ENCODE measurements around the gene TDRD1.
A peak's percentile ranks its signal among the peaks of the same experiment; 100 is the strongest.

Gene TDRD1

DNA sequence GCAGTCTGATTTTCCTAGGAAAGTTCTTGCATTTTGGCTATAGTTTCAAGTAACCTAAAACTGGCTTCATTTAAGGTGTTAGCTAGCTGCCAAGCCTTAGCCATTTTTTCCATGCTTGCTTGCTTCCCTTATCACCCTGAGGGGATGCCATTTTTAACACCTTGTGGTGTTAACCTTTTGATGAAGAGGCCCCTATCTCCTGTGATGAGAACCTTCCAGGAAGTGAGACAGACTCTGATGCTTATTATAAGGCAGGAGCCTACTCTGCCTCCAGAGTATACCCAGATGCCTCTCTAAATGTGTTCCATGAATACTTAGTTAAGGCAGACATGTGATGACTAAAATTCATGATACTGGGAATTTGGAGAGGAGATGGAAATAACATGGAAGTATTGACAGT is 55.0 kb downstream of the TDRD1 start:
- no peak for DNase-seq (ENCODE audit: low read depth, low spot score)

GRCh38 chr10:114239117-114239993 is 60.2 kb downstream of the TDRD1 start, which contains the start of gene VWA2:
VWA2 (plus strand) TSS chr10:114239254; CDS start chr10:114248714, 9,460 bp downstream.
- peak; percentile 28 for DNase-seq (ENCODE audit: low read depth, low spot score)

- no peak for DNase-seq (ENCODE audit: low read depth, low spot score)
Observed at GRCh38 chr10:114239994-114240345, 60.8 kb downstream of the TDRD1 start.

DNA sequence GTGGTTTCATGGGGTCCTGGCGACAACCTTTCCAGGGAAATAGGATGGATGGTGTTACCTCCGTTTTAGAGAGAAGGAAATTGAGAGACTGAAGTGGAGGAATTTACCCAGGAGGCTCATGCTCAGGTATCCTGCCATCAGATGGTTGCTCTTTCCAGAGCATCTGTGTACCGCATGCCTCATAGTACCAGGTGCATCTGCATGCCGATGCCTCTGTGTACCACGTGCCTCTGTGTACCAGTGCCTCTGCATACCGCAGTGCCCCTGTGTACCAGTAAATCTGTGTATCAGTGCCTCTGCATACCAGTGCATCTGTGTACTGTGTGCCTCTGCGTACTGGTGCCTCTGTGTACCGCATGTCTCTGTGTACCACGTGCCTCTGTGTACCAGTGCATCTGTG is 63.1 kb downstream of the TDRD1 start:
- no peak for DNase-seq (ENCODE audit: low read depth, low spot score)

- DNase-seq (ENCODE audit: low read depth, low spot score), result no peak
Observed at GRCh38 chr10:114243661-114244060, 64.5 kb downstream of the TDRD1 start.

- DNase-seq (ENCODE audit: low read depth, low spot score), result no peak
Observed at GRCh38 chr10:114244126-114244525, 65.0 kb downstream of the TDRD1 start.

GRCh38 chr10:114245121-114245791 is 66.1 kb downstream of the TDRD1 start:
- DNase-seq (ENCODE audit: low read depth, low spot score), result no peak

- DNase-seq (ENCODE audit: low read depth, low spot score), result no peak
Observed at GRCh38 chr10:114246679-114247305, 67.6 kb downstream of the TDRD1 start.

DNA sequence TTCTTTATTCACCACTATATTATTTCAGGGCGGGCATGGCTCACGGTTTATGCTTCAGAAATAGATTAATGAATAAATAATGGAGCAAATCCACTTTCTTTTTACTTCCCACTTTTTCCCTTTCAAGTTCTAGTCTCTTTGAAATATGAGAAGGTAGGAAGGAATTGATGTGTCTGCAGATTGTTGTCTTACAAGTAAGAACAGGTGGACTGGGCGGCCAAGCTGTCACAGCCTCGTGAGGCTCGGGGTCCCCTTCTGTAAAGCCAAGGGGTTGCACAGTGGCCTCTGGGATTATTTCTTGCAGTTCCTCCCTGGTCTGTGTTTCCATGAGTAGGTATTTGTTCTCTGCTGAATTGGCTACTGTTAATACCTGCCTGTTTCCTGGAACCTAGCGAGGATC is 71.1 kb downstream of the TDRD1 start:
- no peak for DNase-seq (ENCODE audit: low read depth, low spot score)

DNA sequence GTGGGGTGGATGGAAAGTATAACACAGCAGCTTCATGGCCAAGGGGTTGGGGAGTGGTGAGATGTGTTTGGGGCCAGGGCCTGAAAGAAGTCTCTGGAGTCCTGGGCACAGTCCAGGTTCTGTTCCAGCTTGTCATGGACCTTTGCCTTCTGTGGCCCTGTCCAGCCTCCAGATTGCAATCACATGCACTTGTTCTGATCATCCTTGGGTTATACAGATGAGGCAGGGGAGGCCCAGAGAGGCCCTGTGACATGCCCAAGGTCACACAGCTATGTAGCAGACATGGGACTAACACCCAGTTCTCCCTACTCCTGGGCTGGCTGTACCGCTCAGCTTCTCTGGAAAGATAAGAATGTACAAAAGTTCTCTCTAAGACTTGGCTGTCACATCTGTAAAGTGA is 71.6 kb downstream of the TDRD1 start:
- no peak for DNase-seq (ENCODE audit: low read depth, low spot score)

DNA sequence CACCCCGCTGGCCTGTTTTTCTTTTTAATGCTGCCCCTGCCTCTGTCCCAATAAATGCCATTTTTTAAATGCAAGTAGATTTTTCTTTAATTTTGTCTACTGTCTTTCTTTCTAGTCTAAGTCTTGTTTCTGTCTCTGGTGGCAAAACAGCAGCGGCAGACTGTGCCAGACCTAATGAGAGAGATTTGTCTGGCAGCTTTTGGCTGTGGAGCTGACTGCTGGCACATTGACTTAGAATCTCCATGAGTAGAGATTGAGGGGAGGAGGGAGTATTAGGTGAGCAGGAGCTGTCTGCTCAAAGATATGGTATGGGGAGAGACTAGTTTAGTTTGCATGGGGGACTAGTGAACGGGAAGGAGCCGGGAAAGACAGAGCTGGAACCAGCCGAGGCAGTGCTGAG is 72.9 kb downstream of the TDRD1 start:
- DNase-seq (ENCODE audit: low read depth, low spot score), result no peak

GRCh38 chr10:114252883-114253282 is 73.7 kb downstream of the TDRD1 start:
- no peak for DNase-seq (ENCODE audit: low read depth, low spot score)

DNA sequence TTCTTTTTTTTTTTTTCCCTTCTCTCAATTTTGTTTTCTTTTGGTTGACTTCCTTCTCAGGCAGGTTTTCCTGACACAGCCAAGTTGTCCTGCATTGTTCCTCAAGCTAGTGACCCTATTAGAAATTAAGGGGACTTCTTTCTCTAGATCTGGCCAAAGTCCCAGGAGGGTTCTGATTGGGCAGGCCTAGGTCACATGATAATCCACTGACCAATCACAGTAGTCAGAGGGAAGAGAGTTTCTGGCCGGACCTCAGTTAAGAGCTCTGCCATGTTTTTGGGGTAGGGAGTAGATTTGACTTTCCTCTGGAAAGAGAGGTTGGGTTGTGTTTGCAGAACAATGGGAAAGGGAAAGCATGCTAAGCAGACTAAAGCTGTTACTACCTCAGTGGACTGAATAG is 76.1 kb downstream of the TDRD1 start:
- DNase-seq (ENCODE audit: low read depth, low spot score), result no peak

- DNase-seq (ENCODE audit: low read depth, low spot score), result no peak
Observed at GRCh38 chr10:114256008-114256765, 77.0 kb downstream of the TDRD1 start.

DNA sequence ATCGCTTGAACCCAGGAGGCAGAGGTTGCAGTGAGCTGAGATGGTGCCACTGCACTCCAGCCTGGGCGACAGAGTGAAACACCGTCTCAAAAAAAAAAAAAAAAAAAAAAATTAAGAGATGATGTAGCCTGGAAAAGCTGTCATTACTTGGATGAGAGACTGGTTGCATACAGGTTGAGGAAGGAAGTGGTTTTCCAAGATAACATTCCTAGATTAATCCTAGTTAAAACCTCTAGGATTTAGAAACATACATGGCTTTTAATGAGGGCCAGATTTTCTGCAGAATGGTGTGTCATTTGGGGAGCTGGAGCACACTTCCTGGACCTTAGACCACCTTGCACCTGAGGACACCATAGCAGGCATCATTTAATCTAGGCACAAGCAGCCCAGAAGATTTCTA is 77.7 kb downstream of the TDRD1 start:
- DNase-seq (ENCODE audit: low read depth, low spot score), result no peak

GRCh38 chr10:114257498-114257897 is 78.3 kb downstream of the TDRD1 start:
- DNase-seq (ENCODE audit: low read depth, low spot score), result no peak

DNA sequence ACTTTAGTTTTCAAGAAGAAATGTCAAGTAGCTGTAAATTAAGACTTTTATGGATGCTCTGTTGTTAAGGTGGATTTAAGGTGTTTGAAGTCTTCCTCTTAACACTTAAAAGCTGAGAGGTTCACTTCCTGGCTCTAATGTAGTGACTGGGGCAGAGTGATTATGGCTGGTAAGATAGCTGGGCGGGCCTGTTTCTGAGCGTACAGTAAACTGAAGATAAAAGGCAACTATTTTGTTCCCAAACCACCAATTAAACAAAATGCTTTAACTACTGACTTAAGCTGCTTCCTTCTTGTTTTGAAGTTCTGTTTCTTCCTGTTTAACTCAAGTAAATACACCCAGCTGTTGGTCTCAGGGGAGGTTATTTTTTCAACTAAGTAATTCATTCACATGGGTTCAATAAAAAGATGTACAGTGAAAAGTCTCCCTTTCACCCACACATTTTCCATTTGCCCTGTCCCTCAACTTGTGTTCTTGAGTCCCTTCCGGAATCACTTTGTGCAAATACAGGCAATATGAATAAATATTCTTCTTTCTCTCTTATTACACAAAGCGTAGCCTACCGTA is 79.2 kb downstream of the TDRD1 start:
- no peak for DNase-seq (ENCODE audit: low read depth, low spot score)

GRCh38 chr10:114259824-114260223 is 80.7 kb downstream of the TDRD1 start:
- DNase-seq (ENCODE audit: low read depth, low spot score), result no peak

DNA sequence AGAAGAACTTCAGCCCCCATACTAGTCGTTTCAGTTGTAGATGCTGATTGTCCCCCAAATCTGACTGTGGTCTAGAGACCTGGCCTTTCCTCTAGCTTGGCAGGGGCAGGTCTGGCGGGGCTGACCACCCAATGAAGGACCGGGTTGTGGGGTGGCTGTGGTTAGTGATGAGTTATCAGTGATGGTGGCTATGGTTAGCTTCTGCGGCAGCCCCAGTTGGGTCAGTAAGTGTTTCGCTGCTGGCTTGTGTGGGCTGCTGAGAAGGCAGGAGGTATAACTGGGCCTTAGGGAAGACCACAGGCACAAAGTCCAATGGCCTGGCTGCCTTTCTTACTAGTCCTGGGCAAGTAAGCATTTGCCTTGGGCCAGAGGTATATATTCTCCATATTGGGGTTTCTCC is 81.2 kb downstream of the TDRD1 start:
- no peak for DNase-seq (ENCODE audit: low read depth, low spot score)

GRCh38 chr10:114261076-114261475 is 81.9 kb downstream of the TDRD1 start:
- peak; percentile 64 for DNase-seq (ENCODE audit: low read depth, low spot score)

DNA sequence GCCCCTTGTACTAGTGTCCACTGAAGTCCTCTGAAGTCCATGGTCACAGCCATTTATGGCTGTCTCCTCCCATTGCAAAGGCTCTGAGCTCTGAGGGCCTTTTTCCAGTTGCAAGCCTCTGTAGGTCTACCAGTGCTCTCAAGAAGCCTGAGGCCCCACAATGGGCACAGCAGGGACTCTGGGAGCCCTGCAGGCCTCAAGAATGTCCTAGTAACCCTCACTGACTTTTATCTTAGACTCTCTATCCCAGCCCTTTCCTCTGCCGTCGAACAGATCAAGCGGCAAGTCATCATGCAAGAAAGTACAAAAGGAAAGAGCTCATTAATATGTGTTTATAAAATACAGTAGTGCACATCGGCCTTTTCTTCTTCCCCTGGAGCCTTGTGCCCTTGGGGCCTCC is 83.3 kb downstream of the TDRD1 start:
- no peak for DNase-seq (ENCODE audit: low read depth, low spot score)

Data from astrocyte of the hippocampus (primary cell).